Esophagus (tissue), 2 donors: ENCODE measurements around the gene CDC42BPA. TPM values are rescaled to one million over a fixed set of nuclear protein-coding genes. Genes with fewer than 3 reads are reported as not detected.
"Not testable (repeated sequence)": the region's sequence is repeated elsewhere in the genome, so short reads cannot be mapped to it uniquely, and the experiment has no call there.

Source experiments
- H3K27ac ChIP-seq, 2 donors: one replicate each; pipeline ENCODE4 v1.5.1; 2013; ENCODE audit warnings: low read depth in 2 of 2, mild to moderate bottlenecking in 2 of 2, inconsistent platforms in 1 of 2, low read length in 1 of 2, moderate library complexity in 1 of 2
- H3K27me3 ChIP-seq, 2 donors: one replicate each; pipeline ENCODE4 v1.6.1; 2013; ENCODE audit warnings: low read length in 2 of 2, control low read depth in 1 of 2, mild to moderate bottlenecking in 1 of 2; ENCODE audit not compliant: insufficient read depth in 2 of 2, control insufficient read depth in 1 of 2
- H3K36me3 ChIP-seq, 2 donors: one replicate each; pipeline ENCODE4 v1.6.1; 2013; ENCODE audit warnings: low read length in 1 of 2; ENCODE audit not compliant: control insufficient read depth in 2 of 2, insufficient read depth in 2 of 2
- H3K4me1 ChIP-seq, 2 donors: one replicate each; pipeline ENCODE4 v1.6.1; 2013; ENCODE audit warnings: low read length in 1 of 2; ENCODE audit not compliant: control insufficient read depth in 2 of 2, insufficient read depth in 2 of 2
- H3K4me3 ChIP-seq, 2 donors: one replicate each; pipeline ENCODE4 v1.5.1; 2013; ENCODE audit warnings: low read length in 2 of 2, mild to moderate bottlenecking in 2 of 2, low read depth in 1 of 2, moderate library complexity in 1 of 2
- H3K9me3 ChIP-seq, 2 donors: one replicate each; pipeline ENCODE4 v1.6.1; 2013; ENCODE audit warnings: mild to moderate bottlenecking in 2 of 2, low read depth in 1 of 2, low read length in 1 of 2, moderate library complexity in 1 of 2; ENCODE audit not compliant: control insufficient read depth in 2 of 2, insufficient read depth in 1 of 2
- WGBS, 2 donors: extraction: QIAGEN DNeasy Blood & Tissue Kit; methylation state at CpG; one replicate each; pipeline ENCODE4 v1.1.7; 2013; 5-methylcytosine and 5-hydroxymethylcytosine counted together
- polyA plus RNA-seq, 2 donors: library from polyadenylated mRNA; stranded (reverse); fragments of 200-250 nt; gene quantifications; one replicate each; pipeline ENCODE4 v1.2.3, GENCODE V29; 2013
- donor health status: healthy with polysubstance abuse.
- donor health status: Bipolar disorder and iron deficiency.

CDC42BPA gene
- polyA plus RNA-seq, 2 donors, result 2.5 to 3.6 TPM

DNA sequence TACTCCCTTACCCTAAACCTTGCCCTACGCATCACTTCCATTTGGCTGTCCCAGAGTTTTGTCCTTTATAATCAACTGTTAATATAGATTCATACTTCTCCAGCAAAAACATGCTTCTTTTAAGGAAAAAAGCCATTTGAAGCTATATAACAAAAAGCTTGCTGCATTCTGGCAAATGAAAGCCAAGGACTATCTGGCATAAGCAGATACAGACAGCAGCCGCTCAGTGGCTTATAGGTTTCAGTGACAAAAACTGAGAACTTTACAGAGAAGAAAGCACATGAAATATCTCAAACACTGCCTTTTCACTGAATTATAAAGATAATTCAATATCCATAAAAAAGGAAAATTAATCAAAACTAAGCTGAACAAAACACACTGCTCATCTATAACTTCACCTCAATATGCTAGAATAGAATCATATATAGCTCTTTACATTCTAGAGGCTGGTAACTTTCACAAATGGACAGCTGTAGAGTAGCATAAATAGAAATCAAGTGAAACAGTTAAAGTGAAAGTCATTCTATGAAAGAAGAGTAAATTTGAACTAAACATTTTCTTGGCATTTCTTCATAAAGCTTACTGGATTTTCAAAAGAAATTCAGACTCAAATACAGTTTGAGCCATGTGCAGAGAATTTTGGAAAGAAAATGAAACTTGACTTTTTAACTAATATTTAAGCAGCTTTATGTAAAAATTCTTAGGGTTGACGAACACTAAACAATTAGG is 19.6 kb downstream of the CDC42BPA start:
- H3K4me1 ChIP-seq, result no peaks in the 10 kb centered on the region
- H3K36me3 ChIP-seq, result no peaks in the 10 kb centered on the region
- H3K4me3 ChIP-seq, result no peak overlapping the region
- H3K27me3 ChIP-seq, result no peaks in the 10 kb centered on the region
- no peaks in the 10 kb centered on the region for H3K9me3 ChIP-seq
- H3K27ac ChIP-seq, result no peak overlapping the region
- 59 to 66% methylated on average over 3 of the region's 3 CpGs for WGBS, 2 donors

DNA sequence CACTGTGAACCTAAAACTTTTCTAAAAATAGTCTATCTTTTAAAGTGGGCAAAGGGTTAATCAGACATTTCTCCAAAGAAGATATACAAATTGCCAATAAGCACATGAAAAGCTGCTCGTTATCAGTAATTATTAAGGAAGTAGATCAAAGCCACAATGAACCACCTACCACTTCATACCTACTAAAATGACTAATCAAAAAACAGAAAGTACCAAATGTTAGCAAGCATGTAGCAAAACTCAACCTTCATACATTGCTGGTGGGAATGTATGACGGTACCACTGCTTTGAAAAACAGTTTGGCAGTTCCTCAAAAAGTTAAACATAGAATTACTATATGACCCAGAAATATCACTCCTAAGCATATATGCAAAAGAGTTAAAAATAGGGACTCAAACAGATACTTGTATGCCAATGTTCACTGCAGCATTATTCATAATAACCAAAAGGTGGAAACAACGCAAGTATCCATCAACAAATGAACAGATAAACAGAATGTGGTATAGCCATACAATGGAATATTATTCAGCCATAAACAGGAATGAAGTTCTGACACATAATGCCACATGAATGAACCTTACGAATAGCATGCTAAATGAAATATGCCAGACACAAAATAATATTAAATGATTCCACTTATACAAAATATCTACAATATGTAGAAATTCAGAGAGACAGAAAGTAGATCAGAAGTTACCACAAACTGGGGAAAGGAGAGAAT is 21.1 kb downstream of the CDC42BPA start:
- H3K4me3 ChIP-seq, result no peak overlapping the region
- 93% methylated on average over 4 of the region's 4 CpGs for WGBS, 2 donors

DNA sequence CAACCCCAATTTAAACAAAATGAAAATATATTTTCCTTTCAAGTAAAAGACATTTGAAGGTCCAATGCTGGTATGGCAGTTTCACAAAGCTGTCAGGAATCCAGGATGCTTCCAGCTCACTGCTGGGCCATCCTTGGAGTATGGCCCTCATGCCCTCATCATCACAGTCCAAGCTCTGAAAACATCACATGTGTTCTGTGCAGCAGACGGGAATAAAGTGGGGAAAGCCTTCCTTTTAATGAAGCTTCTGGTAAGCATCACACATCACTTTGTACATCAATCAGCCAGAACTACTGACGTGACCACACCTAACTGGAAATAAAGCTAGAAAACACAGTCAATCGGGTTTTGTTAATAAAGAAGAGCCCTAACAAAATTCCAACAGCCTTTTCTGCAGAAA is 22.7 kb downstream of the CDC42BPA start:
- no peak overlapping the region for H3K27ac ChIP-seq
- no peaks in the 10 kb centered on the region for H3K36me3 ChIP-seq
- no peaks in the 10 kb centered on the region for H3K4me1 ChIP-seq
- no peak overlapping the region for H3K4me3 ChIP-seq
- WGBS, 2 donors, result 69 to 78% methylated on average over 3 of the region's 3 CpGs
- no peaks in the 10 kb centered on the region for H3K27me3 ChIP-seq
- no peaks in the 10 kb centered on the region for H3K9me3 ChIP-seq

More for the DNA sequence above, 21.1 kb downstream of the CDC42BPA start:
- no peaks in the 10 kb centered on the region for H3K9me3 ChIP-seq
- no peaks in the 10 kb centered on the region for H3K27me3 ChIP-seq
- no peak overlapping the region for H3K27ac ChIP-seq
- no peaks in the 10 kb centered on the region for H3K4me1 ChIP-seq
- no peaks in the 10 kb centered on the region for H3K36me3 ChIP-seq

DNA sequence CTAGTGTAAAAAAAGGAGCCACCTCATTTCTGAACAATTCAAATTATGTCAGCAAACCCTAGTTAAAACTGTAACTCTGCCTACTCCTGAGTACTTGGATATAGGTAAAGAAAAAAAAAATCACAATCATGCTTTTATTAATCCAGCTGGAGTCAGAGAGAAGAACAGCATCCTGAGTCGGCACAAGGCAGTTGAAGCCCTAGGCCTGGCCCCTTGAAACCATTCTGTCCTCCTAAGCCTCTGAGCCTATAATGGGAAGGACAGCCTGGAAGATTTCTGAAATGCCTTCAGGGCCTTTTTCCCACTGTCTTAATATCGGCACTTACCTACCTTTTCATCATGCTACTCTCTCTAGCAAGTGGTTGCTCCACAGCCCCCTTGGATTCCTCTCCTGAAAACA is 32.5 kb downstream of the CDC42BPA start:
- peaks cover 0 to 3% of the 10 kb centered on the region in 2 donors for H3K4me1 ChIP-seq
- H3K9me3 ChIP-seq, result peaks cover 0 to 2% of the 10 kb centered on the region in 2 donors
- no peak overlapping the region for H3K4me3 ChIP-seq
- H3K36me3 ChIP-seq, result no peaks in the 10 kb centered on the region
- WGBS, 2 donors, result 95 to 97% methylated on average over 2 of the region's 2 CpGs
- H3K27ac ChIP-seq, result no peak overlapping the region
- H3K27me3 ChIP-seq, result no peaks in the 10 kb centered on the region

DNA sequence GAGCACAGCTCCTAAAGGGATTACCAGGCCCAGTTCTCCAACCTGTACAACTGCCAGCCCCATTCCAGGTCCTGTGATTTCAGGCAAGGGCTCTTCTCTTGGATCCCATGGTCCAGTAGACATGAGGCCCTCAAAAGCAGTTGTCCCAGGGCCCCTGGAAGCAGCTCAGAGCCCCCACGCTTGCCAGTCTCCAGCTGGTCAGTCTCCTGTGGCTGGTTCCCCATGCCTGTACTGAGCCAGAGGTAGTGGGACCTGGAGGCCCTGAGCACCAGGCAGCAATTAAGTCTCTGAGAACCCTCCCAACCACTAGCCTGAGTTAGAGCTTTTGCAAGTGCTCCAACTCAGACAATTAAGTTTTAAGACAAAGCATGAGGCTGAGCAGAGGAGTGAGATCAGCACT is 36.9 kb downstream of the CDC42BPA start:
- Histone ChIP-seq H3K4me3 (no peak overlapping the region), H3K36me3 (no peaks in the 10 kb centered on the region), H3K4me1 (peaks cover 0 to 3% of the 10 kb centered on the region in 2 donors), H3K27me3 (no peaks in the 10 kb centered on the region), H3K9me3 (peaks cover 0 to 2% of the 10 kb centered on the region in 2 donors), H3K27ac (no peak overlapping the region)
- 93 to 94% methylated on average over 1 of the region's 1 CpG for WGBS, 2 donors

DNA sequence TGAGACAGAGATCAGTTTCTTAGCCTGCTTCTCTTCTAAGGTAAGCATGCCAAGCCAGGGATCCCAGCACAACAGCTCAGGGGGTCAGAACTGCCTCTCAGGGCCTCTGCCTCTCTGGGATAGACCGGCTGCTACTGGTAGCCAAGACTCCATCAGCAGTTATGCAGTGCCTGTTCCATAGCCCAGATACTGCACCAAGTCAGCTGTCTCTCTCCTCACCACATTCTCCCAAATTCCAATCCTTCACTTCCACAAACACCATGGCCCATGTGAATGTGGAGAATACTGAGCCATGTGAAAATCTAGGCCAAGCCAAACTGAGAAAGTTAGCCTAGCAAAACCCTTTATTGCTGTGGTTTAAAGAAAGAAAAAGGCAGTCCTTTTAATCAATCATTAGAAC is 37.5 kb downstream of the CDC42BPA start:
- H3K27ac ChIP-seq, result no peak overlapping the region
- WGBS, 2 donors, result 94 to 100% methylated on average over 1 of the region's 1 CpG
- H3K27me3 ChIP-seq, result no peaks in the 10 kb centered on the region
- no peak overlapping the region for H3K4me3 ChIP-seq
- peaks cover 0 to 2% of the 10 kb centered on the region in 2 donors for H3K9me3 ChIP-seq
- no peaks in the 10 kb centered on the region for H3K36me3 ChIP-seq
- peaks cover 0 to 3% of the 10 kb centered on the region in 2 donors for H3K4me1 ChIP-seq

DNA sequence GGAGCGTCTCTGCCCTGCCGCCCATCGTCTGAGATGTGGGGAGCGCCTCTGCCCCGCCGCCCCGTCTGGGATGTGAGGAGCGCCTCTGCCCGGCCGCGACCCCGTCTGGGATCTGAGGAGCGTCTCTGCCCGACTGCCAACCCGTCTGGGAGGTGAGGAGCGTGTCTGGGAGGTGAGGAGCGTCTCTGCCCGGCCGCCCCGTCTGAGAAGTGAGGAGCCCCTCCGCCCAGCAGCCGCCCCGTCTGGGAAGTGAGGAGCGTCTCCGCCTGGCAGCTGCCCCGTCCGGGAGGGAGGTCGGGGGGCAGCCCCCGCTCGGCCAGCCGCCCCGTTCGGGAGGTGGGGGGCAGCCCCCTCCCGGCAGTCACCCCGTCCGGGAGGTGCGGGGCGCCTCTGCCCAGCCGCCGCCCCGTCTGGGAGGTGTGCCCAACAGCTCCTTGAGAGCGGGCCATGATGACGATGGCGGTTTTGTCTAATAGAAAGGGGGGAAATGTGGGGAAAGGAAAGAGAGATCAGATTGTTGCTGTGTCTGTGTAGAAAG is 42.1 kb downstream of the CDC42BPA start:
- not testable (repeated sequence) for H3K9me3 ChIP-seq, H3K4me1 ChIP-seq, H3K27me3 ChIP-seq, H3K36me3 ChIP-seq, H3K4me3 ChIP-seq, H3K27ac ChIP-seq
- WGBS, 2 donors, result 95 to 98% methylated on average over 35 to 44 of the region's 44 CpGs

DNA sequence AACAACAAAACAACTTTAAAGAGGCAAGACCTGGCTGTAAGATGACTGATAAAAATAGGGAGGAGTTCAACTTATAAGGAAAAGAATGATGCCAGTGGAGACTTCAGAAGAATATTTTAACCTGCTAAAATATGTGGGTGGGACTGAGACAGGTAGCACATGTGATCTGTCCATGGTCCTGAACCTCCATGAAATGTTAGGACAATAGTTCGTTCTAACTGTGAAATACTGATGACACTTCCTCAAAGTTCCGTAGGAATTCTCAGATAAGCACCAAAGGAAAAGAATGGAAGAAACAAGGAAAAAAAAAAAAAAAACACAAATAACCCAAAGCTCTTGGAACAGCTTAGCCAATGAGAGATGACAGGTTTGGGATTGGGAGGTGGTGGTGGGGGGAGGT is 44.7 kb downstream of the CDC42BPA start:
- Histone ChIP-seq H3K36me3 (no peaks in the 10 kb centered on the region), H3K9me3 (no peaks in the 10 kb centered on the region), H3K4me1 (no peaks in the 10 kb centered on the region), H3K4me3 (no peak overlapping the region), H3K27ac (no peak overlapping the region), H3K27me3 (no peaks in the 10 kb centered on the region)
- 22 to 25% methylated on average over 2 of the region's 2 CpGs for WGBS, 2 donors

DNA sequence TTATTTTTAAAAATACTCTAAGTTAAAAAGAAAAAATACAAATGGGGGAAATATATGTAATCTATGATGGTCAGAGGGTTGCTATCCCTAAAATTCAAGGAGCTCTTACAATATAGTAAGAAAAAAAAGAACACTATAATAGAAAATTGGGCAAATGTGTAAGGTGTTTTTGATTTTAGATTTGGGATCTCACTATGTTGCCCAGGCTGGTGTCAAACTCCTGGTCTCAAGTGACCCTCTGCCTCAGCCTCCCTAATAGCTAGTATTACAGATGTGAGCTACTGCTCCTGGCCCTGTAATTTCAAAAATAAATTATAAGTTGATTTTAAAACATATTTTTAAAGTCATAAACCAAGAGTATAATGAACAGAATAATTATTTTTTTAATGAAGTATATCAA is 45.9 kb downstream of the CDC42BPA start:
- Histone ChIP-seq H3K27ac (no peak overlapping the region), H3K4me1 (no peaks in the 10 kb centered on the region), H3K27me3 (no peaks in the 10 kb centered on the region), H3K36me3 (no peaks in the 10 kb centered on the region), H3K9me3 (no peaks in the 10 kb centered on the region), H3K4me3 (no peak overlapping the region)
